Germinal center (tissue), 1 donor: Measurements from ENCODE around the gene ZBTB18.
"Not testable (repeated sequence)": the region's sequence is repeated elsewhere in the genome, so short reads cannot be mapped to it uniquely, and the experiment has no call there.

Experiments used
- DNase-seq: peaks from one replicate; pipeline ENCODE4 v3.0.0; 2012; ENCODE audit warnings: mixed read lengths, low spot score

ZBTB18 gene

GRCh38 chr1:244050835-244051444 is at the start of gene ZBTB18:
Gene ZBTB18 (plus strand): TSS chr1:244051283. CDS start chr1:244051432, 149 bp downstream.
- no peak for DNase-seq

GRCh38 chr1:244002721-244003120 is 48.4 kb upstream of the ZBTB18 start:
- no peak for DNase-seq

GRCh38 chr1:244005455-244005854 is 45.6 kb upstream of the ZBTB18 start:
- DNase-seq = no peak

GRCh38 chr1:244006381-244006901 is 44.6 kb upstream of the ZBTB18 start:
- no peak for DNase-seq

DNA sequence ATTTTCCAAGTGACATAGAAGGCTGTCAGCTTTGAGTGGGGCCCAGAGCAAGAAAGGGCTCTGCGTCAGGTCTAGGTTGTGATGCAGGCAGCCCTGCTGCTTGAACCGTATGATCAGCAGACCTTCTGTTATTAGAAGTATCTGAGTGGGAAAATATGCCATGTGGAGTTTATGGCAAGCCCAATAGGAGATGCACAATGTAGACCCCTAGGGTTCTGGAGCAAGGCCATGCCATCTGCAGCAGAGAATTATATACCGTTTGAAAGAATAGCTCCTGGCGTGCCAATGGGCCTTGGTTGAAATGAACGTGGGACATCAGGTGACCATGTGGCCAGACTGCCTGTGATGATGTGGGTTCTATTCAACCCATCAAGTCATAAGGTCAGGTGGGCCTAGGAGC is 44.1 kb upstream of the ZBTB18 start:
- no peak for DNase-seq

DNA sequence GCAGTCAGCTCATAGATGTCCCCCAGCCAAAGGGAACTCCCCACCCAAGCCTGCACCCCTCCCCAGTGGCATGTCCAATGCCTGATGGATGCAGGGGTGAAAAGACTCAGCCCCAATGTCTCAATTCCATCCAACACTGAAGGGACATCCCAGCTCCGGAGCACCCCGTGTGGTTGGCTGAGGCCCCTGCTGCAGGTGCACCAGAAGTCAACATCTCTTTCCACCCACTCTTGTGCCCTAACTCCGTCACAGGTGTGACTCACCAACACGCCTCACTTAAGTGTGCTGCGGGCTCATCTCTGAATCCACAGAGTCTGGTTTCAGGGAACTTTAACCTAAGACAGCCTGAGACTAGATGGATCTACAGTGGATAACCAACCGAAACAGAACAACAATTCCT is 40.9 kb upstream of the ZBTB18 start:
- DNase-seq = no peak

DNA sequence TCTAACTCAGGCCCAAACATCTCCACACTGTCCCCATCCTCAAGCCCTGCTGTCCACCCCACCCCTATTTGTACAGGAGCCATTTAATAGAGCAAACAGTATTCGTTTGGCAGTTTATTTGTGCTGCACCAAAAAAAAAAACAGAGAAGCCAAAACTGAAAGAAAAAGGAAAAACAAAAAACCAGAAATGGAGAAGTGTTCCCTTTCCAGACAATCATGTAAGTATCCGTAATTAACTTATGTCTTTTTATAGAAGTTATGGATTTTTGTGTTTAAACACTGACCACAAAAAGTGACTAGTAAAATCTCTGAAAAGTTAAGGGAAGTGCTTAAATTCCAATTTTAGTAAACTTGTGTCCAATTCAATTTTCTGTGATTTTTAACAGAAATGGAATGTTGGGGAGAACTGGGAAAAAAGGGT is 40.4 kb upstream of the ZBTB18 start:
- DNase-seq = no peak

DNA sequence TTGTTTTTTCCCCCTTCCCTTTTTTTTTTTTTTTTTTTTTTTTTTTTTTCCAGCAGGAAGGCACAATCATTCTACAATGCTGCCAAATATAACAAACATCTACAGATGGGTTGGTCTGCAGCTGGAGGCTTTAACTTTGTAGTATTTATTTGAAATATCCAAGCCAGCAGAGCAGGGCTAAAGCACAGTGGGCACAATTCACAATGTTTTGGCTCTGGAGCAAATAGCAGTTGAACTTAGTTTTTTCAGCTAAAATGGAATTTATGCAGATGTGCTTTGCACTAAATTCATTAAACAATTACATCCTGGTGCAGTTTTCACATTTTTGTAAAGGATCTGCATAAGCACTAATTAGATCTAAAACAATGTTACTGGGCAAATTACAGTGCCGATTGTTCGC is 39.8 kb upstream of the ZBTB18 start:
- no peak for DNase-seq

DNA sequence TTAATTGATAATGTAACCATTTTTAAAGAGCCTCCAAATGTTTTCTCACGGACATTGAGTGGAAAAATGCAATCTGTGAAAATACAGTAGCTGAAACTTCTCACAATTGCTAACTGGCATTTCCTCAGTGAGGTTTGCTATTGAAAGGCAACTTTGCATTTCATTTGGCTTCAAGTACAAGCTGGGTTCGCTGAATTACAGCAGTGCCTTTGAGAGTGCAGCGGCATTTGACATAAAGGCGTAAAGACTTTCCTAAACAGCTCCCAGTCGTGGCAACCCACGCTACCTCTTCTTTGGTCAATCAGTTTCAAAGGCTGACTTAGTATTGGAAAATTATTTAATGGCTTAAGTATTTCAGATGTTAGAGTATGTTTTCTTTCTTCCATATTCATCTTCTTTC is 39.3 kb upstream of the ZBTB18 start:
- DNase-seq = no peak

GRCh38 chr1:244012202-244012601 is 38.9 kb upstream of the ZBTB18 start:
- DNase-seq = no peak

DNA sequence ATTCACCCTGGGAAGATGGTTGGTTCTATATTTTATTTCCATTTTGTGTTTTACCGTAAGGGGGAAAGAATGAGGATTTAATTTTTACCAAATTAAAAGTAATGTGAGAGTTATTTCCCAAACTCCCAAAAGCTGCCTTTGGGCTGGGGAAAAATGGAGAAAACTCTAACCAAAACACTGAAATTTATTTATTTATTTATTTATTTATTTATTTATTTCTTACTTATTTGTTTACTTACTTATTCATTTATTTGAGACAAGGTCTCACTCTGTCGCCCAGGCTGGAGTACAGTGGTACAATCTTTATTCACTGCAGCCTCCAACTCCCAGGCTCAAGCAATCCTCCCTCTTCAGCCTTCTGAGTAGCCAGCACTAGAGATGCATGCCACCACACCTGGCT is 38.0 kb upstream of the ZBTB18 start:
- DNase-seq = no peak

DNA sequence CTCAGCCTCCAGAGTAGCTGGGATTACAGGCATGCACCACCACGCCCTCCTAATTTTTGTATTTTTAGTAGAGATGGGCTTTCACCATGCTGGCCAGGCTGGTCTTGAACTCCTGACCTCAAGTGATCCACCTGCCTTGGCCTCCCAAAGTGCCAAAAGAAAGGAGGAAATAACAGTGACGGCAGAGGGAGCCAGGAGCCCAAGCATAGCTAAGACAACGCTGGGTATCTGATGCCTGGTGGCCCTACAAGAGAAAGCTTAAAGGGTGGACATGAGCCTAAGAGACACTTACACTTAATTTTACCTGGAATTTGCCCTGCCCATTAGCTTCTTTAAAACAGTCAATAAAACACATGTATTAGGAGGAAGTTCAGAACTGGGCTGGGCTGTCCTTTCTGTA is 36.2 kb upstream of the ZBTB18 start:
- not testable (repeated sequence) for DNase-seq

DNA sequence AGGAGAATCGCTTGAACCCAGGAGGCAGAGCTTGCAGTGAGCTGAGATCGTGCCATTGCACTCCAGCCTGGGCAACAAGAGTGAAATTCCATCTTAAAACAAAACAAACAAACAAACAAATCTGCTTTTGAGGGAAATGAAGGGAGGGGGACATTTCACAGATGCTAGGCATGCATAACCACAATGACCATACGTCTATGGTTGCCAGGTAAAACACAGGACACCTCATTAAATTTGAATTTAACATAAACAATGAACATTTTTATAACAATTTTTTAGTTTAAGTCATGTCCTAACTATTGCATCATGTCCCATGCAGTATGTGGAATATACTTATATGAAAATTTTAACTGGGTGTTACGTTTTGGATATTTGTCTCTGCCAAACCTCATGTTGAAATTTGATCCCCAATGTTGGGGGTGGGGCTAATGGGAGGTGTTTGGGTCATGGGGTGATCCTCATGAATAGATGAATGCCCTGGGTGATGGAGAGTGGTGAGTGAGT is 31.0 kb upstream of the ZBTB18 start:
- no peak for DNase-seq

DNA sequence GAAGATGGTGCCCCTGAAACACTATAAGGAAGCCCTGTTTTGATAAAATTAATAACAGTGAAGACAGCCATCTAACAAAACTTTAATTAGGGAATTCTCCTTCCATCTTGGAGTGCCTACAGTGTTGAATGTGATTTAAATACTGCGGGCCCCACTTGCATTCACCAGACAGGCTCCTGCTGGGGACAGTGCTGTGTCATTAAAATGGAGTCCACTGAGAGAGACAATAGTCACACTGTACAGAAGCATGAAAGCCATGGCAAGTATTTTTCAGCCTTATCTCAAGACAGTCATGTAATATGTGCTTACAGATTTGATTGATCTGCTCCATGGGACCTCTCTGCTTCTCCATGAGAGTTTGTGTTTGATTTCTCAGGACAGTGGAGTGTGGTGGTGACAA is 29.7 kb upstream of the ZBTB18 start:
- no peak for DNase-seq

GRCh38 chr1:244022311-244022710 is 28.8 kb upstream of the ZBTB18 start:
- DNase-seq = no peak

DNA sequence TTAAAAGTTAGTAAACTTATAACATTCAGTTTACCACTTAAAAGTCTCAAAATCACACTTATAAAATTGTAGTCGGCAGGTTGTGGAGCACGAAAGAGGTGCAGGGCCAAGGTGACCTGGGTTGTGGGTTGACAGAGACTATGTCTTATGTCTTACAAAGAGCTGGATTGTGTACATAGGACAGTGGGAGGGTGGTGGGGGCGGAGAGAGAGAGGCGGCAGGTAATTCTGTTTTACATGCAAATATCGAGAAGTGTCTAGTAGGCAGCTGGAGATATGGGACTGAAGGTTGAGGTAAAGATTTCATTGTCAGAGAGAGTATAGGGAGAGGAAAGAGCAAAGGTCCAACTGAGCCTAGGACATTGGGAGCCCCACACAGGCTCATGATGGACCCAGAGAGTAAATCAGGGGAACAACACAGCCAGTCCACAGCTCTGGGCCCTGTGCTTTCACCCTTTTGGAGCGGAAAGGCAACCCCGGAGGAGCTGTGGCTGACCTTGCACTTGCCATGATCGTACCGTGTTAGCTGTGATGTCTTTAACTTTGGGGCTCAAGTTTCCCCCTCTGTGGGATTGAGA is 28.1 kb upstream of the ZBTB18 start:
- DNase-seq = no peak

DNA sequence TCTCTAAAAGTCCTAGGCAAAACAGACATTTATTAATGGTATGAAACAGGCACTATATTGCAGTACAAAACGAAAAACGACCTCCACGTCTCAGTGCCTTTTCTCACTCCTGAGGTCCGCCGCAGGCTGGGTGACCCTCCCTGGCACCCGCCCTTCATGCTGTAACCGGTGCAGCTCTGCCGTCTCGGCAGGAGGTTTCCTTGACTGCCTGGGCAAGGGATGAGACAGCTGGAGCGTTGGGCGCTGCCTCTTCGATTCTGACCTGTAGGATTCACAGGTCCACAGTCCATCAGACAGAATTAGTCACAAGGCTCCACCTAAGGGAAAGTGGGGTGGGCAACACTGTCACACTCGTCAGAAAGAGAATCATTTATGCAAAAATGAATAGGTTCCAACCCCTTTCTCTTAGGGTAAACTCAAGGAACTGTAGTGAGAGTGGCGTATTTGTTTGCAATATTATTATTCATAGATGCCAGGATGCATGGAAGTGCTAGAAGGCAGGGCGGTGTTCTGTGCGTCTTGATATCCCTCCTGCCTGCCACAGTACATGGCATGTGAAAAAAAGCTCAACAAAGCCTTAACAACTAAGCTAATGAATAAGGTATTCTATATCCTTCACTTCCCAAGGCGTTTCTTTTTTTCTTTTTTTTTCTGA is 23.5 kb upstream of the ZBTB18 start:
- no peak for DNase-seq

DNA sequence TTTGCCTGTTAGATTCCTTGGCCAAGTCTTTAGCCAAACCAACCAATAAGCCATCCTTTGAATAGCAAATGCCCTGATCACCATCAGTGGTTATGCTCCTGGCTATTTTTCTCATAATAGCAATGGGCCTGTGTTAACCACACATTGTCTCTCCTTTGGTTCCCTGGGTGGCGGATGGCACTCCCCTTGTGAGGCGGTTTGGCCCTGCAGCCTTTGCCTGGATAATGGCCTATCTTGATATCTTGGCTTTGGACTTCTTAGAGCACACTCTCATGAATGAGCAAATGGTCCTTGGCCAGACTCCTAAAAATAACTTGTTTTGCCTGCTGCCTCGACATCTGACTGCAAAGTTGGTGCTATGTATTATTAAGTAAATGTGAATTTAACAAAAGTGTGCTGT is 22.4 kb upstream of the ZBTB18 start:
- no peak for DNase-seq

GRCh38 chr1:244029124-244029523 is 22.0 kb upstream of the ZBTB18 start:
- DNase-seq = no peak

- no peak for DNase-seq
Measured at GRCh38 chr1:244030481-244031040, 20.5 kb upstream of the ZBTB18 start.

GRCh38 chr1:244035358-244035757 is 15.7 kb upstream of the ZBTB18 start:
- DNase-seq = no peak

DNA sequence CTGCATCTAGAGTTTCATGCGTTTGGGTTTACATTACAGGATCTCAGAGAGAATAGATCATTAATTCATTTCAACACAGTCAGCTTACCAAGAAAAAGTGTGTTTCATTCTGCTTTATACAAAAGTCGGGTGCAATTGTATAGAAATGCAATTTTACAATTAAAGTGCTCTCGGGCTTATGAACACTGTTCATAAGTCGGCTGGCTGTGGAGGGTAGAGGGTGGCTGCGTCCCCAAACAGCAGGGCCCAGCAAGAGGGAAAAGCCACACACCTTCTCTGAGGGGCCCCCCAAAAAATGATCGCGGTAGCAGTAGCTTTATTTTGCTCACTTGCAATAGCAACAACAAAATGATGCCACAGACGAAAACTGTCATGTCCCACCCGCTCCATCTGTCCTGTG is 13.8 kb upstream of the ZBTB18 start:
- DNase-seq = no peak
